Stimulated activated naive CD8-positive, alpha-beta T cell treated with anti-CD3 and anti-CD28 coated beads, Interleukin-15, Interleukin-2, amounts not matched to agents 100 ng/mL and 50 ng/mL, for 24 hours (primary cell): ENCODE measurements around the gene UBXN2A.
"Not testable (repeated sequence)": the region's sequence is repeated elsewhere in the genome, so short reads cannot be mapped to it uniquely, and the experiment has no call there.

ENCODE experiments used
- H3K27ac Mint-ChIP-seq: one replicate; pipeline ENCODE4 v1.8.0; 2021; ENCODE audit warnings: mild to moderate bottlenecking, mixed read lengths
- H3K27me3 Mint-ChIP-seq: one replicate; pipeline ENCODE4 v1.8.0; 2021; ENCODE audit warnings: mixed read lengths
- H3K36me3 Mint-ChIP-seq: one replicate; pipeline ENCODE4 v1.8.0; 2021; ENCODE audit warnings: low read depth, mixed read lengths
- H3K4me1 Mint-ChIP-seq: one replicate; pipeline ENCODE4 v1.8.0; 2021; ENCODE audit warnings: low read depth, mixed read lengths
- H3K4me3 Mint-ChIP-seq: one replicate; pipeline ENCODE4 v1.8.0; 2021; ENCODE audit warnings: mild to moderate bottlenecking, mixed read lengths
- H3K9me3 Mint-ChIP-seq: one replicate; pipeline ENCODE4 v1.8.0; 2021; ENCODE audit warnings: mixed read lengths

Gene UBXN2A

GRCh38 chr2:23976883-23977282 is 36.6 kb downstream of the UBXN2A start:
- Mint-ChIP-seq H3K27ac (no peak overlapping the region), H3K4me3 (no peak overlapping the region), H3K4me1 (no peaks in the 10 kb centered on the region), H3K9me3 (no peaks in the 10 kb centered on the region), H3K27me3 (no peaks in the 10 kb centered on the region), H3K36me3 (peaks cover 10% of the 10 kb centered on the region)

GRCh38 chr2:23988371-23988770 is 48.1 kb downstream of the UBXN2A start:
- Mint-ChIP-seq H3K9me3 (no peaks in the 10 kb centered on the region), H3K36me3 (peaks cover 11% of the 10 kb centered on the region), H3K27ac (no peak overlapping the region), H3K4me1 (no peaks in the 10 kb centered on the region), H3K4me3 (no peak overlapping the region), H3K27me3 (no peaks in the 10 kb centered on the region)

GRCh38 chr2:23992931-23993330 is 52.7 kb downstream of the UBXN2A start:
- no peaks in the 10 kb centered on the region for H3K4me1 Mint-ChIP-seq
- H3K4me3 Mint-ChIP-seq = no peak overlapping the region
- H3K27ac Mint-ChIP-seq = no peak overlapping the region
- H3K27me3 Mint-ChIP-seq = no peaks in the 10 kb centered on the region
- H3K9me3 Mint-ChIP-seq = no peaks in the 10 kb centered on the region
- H3K36me3 Mint-ChIP-seq = peaks cover 11% of the 10 kb centered on the region

GRCh38 chr2:23993736-23994269 is 53.5 kb downstream of the UBXN2A start:
- H3K36me3 Mint-ChIP-seq = peaks cover 8% of the 10 kb centered on the region
- H3K4me1 Mint-ChIP-seq = no peaks in the 10 kb centered on the region
- no peak overlapping the region for H3K27ac Mint-ChIP-seq
- H3K27me3 Mint-ChIP-seq = no peaks in the 10 kb centered on the region
- no peak overlapping the region for H3K4me3 Mint-ChIP-seq
- no peaks in the 10 kb centered on the region for H3K9me3 Mint-ChIP-seq

GRCh38 chr2:23994567-23994966 is 54.3 kb downstream of the UBXN2A start:
- H3K27me3 Mint-ChIP-seq = no peaks in the 10 kb centered on the region
- no peak overlapping the region for H3K27ac Mint-ChIP-seq
- H3K36me3 Mint-ChIP-seq = peaks cover 8% of the 10 kb centered on the region
- H3K9me3 Mint-ChIP-seq = no peaks in the 10 kb centered on the region
- no peaks in the 10 kb centered on the region for H3K4me1 Mint-ChIP-seq
- H3K4me3 Mint-ChIP-seq = no peak overlapping the region

- Mint-ChIP-seq H3K4me1 (peaks cover 8% of the 10 kb centered on the region), H3K4me3 (no peak overlapping the region), H3K27me3 (peaks cover 32% of the 10 kb centered on the region), H3K27ac (no peak overlapping the region), H3K9me3 (no peaks in the 10 kb centered on the region), H3K36me3 (no peaks in the 10 kb centered on the region)
Observed at GRCh38 chr2:24007693-24008092, 67.4 kb downstream of the UBXN2A start.

- Mint-ChIP-seq H3K36me3 (no peaks in the 10 kb centered on the region), H3K27ac (no peak overlapping the region), H3K4me3 (no peak overlapping the region), H3K4me1 (peaks cover 8% of the 10 kb centered on the region), H3K9me3 (no peaks in the 10 kb centered on the region), H3K27me3 (peaks cover 40% of the 10 kb centered on the region)
Observed at GRCh38 chr2:24008672-24009366, 68.6 kb downstream of the UBXN2A start.

- Mint-ChIP-seq H3K4me3 (no peak overlapping the region), H3K27me3 (peaks cover 40% of the 10 kb centered on the region), H3K9me3 (no peaks in the 10 kb centered on the region), H3K4me1 (peaks cover 8% of the 10 kb centered on the region), H3K36me3 (no peaks in the 10 kb centered on the region), H3K27ac (no peak overlapping the region)
Observed at GRCh38 chr2:24009367-24009679, 69.1 kb downstream of the UBXN2A start.

- no peaks in the 10 kb centered on the region for H3K36me3 Mint-ChIP-seq
- peaks cover 40% of the 10 kb centered on the region for H3K27me3 Mint-ChIP-seq
- H3K9me3 Mint-ChIP-seq = no peaks in the 10 kb centered on the region
- H3K27ac Mint-ChIP-seq = no peak within 1 kb of the TSS
- peaks cover 8% of the 10 kb centered on the region for H3K4me1 Mint-ChIP-seq
- H3K4me3 Mint-ChIP-seq = no peak within 1 kb of the TSS
Observed at GRCh38 chr2:24009680-24010476, 69.6 kb downstream of the UBXN2A start, which contains the start of gene MFSD2B. MFSD2B (plus strand) TSS chr2:24010085; CDS start chr2:24010097, 12 bp downstream.

- H3K36me3 Mint-ChIP-seq = no peaks in the 10 kb centered on the region
- no peak overlapping the region for H3K4me3 Mint-ChIP-seq
- H3K4me1 Mint-ChIP-seq = peaks cover 8% of the 10 kb centered on the region
Observed at GRCh38 chr2:24010477-24011249, 70.4 kb downstream of the UBXN2A start.

GRCh38 chr2:24011250-24012104 is 71.2 kb downstream of the UBXN2A start:
- H3K4me1 Mint-ChIP-seq = peaks cover 8% of the 10 kb centered on the region
- H3K27me3 Mint-ChIP-seq = peaks cover 40% of the 10 kb centered on the region
- no peaks in the 10 kb centered on the region for H3K9me3 Mint-ChIP-seq
- no peak overlapping the region for H3K27ac Mint-ChIP-seq
- H3K36me3 Mint-ChIP-seq = no peaks in the 10 kb centered on the region
- no peak overlapping the region for H3K4me3 Mint-ChIP-seq

More at GRCh38 chr2:24010477-24011249, 70.4 kb downstream of the UBXN2A start:
- peaks cover 40% of the 10 kb centered on the region for H3K27me3 Mint-ChIP-seq
- H3K27ac Mint-ChIP-seq = no peak overlapping the region
- H3K9me3 Mint-ChIP-seq = no peaks in the 10 kb centered on the region

- Mint-ChIP-seq H3K27ac (no peak overlapping the region), H3K4me3 (no peak overlapping the region), H3K36me3 (no peaks in the 10 kb centered on the region), H3K27me3 (peaks cover 40% of the 10 kb centered on the region), H3K9me3 (no peaks in the 10 kb centered on the region), H3K4me1 (peaks cover 8% of the 10 kb centered on the region)
Observed at GRCh38 chr2:24012521-24013188, 72.4 kb downstream of the UBXN2A start.

- not testable (repeated sequence) for H3K27ac Mint-ChIP-seq, H3K9me3 Mint-ChIP-seq, H3K4me3 Mint-ChIP-seq, H3K4me1 Mint-ChIP-seq, H3K36me3 Mint-ChIP-seq
- peaks cover 25% of the 10 kb centered on the region for H3K27me3 Mint-ChIP-seq
Observed at GRCh38 chr2:24014902-24015301, 74.6 kb downstream of the UBXN2A start.
